ENCODE results near the gene HOXD9.

The HOXD9 gene

DNA sequence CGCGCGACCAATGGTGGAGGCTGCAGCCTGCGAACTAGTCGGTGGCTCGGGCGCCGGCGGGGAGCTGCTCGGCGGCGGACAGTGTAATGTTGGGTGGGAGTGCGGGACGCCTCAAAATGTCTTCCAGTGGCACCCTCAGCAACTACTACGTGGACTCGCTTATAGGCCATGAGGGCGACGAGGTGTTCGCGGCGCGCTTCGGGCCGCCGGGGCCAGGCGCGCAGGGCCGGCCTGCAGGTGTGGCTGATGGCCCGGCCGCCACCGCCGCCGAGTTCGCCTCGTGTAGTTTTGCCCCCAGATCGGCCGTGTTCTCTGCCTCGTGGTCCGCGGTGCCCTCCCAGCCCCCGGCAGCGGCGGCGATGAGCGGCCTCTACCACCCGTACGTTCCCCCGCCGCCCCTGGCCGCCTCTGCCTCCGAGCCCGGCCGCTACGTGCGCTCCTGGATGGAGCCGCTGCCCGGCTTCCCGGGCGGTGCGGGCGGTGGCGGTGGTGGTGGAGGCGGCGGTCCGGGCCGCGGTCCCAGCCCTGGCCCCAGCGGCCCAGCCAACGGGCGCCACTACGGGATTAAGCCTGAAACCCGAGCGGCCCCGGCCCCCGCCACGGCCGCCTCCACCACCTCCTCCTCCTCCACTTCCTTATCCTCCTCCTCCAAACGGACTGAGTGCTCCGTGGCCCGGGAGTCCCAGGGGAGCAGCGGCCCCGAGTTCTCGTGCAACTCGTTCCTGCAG, at the start of gene HOXD9:
TSS of gene HOXD9 (plus strand) at position 37 of the 728 bp plus-strand sequence. CDS start at position 87, 50 bp downstream.
- DNase-seq: no peak

DNA sequence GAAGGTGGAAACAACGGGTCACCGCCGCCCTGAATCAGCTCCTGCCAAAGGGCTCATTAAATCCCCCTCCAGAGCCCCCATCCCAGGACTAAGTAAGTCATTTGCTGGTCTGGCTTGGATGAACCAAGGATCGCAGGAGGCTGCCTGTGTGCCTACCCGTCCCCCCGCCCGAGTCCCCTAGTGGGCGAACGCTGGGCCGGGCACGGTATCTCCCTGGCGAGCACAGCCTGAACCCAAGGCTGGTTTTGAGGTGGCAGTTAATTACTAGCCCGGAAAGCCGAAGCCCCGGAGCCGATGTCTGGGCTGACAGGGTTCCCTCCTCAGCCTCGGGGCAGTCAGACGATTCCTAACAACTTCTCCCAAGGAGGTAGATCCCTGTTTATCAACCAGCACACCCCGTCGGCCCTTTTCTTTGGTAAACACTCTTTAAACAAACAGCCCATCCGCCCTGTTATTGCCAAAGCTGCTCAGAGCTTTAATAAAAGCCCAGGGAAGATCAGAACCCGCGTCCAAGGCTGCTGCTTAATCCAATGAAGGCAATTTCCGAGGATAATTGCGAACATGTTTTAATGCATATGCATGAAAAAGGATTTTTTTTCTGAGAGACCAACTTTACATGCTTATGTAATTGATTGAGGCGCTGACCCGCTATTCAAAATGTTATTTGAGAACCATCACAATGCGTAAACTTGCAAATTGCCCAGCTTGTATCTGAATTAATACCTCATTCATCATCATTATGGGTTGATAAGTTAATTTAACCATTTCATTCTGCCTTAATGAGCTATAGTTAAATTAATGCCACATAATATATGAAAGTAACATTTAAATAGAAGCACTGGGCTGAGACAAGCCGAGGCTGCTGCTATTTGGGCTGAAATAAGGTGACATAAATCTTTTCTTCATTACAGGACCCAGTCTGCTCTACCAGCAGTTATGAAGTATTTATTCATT, 49.3 kb upstream of the HOXD9 start:
- DNase-seq: no peak

GRCh38 chr2:176074919-176075425, 47.5 kb upstream of the HOXD9 start:
- no peak for DNase-seq

DNA sequence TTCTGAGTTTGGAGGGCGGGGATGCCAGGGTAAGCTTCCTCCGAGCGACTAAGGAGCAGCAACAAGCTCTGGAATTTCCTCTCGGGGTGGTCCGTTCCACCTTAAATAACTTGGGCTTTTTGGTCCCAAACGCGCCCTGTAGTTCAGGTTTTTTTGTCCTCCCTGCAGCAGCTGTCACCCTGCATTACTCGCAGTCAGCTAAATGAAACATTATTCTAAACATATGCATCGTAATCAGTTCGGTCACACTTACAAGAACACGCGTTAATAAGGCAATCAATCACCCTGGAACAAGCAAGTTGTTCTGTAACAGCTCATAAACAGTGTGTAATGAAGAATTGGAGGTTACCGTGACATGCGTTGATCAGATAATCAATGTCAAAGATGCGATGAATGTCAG, 47.0 kb upstream of the HOXD9 start:
- DNase-seq: no peak

DNA sequence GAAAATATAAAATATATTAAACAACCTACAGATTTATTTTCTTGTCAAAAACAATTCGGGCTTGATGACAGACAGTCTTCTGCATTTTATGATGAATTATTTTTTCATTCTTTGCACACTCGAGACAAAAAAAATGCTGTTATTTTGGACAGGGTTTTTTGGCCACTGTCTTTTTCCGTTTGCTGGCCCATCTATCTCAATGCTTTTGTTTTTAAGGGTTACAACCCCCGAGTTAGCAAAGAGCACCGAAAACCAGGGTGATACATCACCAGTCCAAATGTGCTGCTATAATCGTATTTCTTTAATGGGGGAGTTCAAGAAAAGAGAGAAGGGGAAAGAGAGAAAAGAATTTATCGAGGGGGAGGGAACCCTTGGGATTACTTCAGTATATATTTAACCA, 46.5 kb upstream of the HOXD9 start:
- no peak for DNase-seq

GRCh38 chr2:176076796-176077195, 45.7 kb upstream of the HOXD9 start:
- DNase-seq: no peak

DNA sequence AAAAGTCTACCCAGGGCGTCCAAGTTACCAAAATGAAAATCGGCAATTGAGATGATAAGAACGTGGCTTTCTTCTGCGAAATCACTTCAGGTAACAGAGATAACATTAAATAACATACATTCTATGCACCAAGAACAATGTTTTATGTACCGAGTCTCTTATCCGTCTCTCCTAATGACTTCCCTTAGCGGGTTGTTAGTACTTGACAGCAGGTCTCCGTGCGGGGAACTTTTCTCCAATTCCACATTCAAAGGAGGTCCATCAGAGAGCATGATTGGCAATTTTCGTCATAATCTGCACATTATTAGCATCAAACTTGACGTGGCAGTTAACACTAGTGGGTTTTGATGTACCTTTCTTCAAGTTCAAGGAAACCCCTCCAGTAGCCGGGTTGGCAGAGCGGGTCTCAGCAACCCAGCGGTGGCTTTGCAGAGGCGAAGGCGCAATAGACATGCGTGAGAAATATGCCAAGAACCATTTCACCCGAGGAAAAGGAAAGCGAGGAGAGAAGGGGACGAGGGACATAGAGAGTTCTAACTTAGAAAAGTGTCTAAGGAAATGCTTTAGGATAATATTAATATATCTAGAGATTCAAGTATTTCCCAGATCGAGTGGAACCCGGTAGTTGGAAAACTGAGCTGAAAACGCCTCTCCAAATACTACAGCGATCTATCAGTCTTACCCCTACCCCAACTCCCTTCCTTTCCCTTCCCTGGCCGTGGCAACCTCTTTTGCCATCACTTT, 43.8 kb upstream of the HOXD9 start:
- DNase-seq: no peak

GRCh38 chr2:176079285-176079830, 43.2 kb upstream of the HOXD9 start:
- DNase-seq: no peak

DNA sequence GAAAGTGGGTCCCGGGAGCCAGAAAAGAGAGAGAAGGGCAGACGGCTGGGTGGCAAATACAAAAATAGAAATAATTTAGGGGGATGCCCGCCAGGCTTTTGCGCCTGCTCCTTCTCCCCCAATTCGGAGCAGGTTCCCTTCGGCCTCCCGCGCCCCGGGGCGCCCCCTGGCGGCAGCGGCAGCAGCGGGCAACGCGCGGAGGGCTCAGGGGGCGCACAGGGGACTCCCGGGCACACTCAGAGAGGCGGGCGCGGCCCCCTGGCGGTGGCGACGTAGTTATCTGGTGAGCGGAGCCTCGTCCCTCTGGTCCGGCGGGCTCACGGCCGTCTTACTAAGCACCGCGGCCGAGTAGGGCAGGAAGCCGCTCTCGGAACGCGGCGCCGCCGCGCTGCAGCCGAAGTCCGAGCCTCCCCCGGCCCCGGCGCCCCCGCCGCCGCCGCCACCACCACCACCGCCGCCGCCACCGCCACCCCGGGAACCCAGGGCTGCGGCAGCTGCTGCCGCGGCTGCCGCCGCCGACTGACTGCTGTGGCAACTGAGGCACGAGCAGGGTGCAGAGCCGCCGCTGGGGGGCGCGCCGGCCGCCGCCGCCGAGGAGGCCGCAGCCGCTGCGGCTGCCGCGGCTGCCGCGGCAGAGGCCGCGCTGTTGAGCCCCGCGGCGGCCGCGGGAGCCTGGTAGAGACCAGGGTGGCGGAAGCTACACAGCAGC, 42.5 kb upstream of the HOXD9 start:
- no peak for DNase-seq

GRCh38 chr2:176080540-176081375, 41.8 kb upstream of the HOXD9 start:
- no peak for DNase-seq

GRCh38 chr2:176081376-176081836, 41.1 kb upstream of the HOXD9 start:
- DNase-seq: no peak

DNA sequence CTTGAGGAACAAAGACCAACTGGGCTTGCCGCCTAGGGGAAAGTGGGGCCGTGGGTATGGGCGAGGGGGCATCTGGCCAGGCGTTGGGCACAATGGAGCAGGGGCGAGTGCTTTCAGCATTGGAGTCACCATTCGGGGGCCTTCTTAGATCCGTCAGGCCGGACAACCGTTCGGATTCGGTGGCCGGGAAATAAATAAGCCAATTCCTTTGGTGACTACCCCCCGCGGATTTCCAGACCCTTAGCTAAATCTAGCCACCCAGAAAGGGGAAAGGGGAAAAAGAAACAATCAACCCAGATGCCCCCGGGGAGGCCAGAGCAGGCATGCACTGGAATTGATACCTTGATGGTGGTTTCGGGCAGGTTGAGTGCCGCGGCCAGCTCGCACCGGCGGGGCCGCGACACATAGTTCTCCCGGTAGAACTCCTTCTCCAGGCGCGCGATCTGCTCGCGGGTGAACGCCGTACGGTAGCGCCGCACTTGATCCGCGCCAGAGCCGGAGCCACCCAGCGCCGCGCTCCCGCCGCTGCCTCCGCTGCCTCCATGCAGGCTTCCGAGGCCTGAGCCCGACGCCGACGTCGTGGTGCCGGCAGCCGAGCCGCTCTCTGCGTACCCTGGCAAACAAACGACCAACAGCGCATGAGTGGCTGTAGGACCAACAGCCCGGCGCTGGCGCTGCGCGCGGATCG, 40.5 kb upstream of the HOXD9 start:
- no peak for DNase-seq

DNA sequence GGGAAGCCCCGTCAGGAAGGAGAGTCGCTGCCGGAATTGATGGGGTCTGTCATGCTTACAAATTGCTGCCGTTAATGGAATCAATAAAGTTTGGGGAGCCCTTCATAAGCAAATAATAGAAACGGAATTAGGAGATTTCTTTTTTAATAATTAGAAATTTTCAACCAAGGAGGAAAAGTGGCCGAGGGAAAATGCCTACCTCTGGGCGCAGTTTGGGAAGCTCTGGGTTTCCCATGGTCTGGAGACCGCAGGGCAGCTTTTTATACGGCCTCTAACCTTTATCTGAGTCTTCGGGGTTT, 40.0 kb upstream of the HOXD9 start:
- no peak for DNase-seq

- no peak for DNase-seq
Measured at GRCh38 chr2:176082824-176083751, 39.4 kb upstream of the HOXD9 start.

- DNase-seq: no peak
Measured at GRCh38 chr2:176083796-176084261, 38.7 kb upstream of the HOXD9 start, which contains the start of gene EVX2. Gene EVX2 (minus strand): TSS chr2:176083962. CDS start chr2:176083776, 186 bp downstream.

DNA sequence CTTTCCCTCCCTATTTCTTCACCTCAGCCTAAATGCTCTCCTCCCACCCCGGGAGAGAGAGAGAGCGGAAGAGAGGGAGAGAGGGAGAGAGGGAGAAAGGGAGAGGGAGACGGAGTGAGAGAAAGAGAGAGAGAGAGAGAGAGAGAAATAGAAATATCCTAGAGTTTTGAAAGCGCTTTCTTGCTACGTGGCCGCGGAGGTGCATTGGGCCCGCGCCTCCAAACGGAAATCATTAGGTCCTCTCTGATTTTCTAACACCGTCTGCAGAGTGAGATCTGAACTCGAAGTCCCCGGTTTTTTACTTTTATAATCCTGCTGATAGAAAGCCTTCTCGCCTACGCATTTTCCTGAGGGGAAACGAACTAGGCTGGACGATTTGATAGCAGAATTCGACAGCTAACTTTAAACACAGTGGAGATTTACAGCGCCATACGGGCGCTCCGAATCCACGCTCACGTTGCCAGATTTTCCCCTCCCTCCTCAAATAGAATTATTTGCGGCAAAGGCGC, 37.9 kb upstream of the HOXD9 start:
- DNase-seq: no peak

DNA sequence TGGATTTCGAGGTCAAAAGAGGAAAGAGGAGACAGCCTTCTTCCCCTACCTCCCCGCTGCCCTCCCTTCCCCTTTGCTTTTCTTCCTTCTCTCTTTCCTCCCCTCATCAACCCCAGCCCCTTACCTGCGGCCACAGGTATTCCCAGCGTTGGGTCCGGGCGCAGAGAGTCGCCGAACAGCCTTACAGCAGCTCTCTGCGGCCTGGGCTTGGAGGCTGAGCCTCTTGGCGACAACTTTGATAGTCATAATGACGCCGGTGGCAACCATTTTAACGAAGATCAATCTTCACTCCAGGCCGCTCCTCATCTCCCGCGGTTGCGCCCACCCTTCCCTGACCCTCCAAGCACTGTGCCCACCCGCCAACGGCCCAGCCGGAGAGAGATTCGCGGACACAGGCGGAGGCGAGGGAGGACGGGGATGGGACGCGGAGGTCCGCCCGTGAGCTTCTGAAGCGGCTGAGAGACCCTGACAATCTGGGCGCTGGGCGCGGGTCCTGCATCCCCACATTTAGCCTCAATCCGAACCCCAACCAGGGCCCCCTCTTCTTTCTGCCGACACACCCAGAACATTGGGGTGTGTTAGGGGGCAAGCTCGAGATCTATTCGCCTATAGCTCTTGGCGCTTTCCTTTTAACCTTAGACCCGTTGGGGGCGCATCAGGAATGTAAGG, 37.3 kb upstream of the HOXD9 start:
- DNase-seq: no peak

Measured in activated gamma-delta T cell treated with Interleukin-2 at 50 U/mL for 16 hours (primary cell).